VCaP (cell line): ENCODE results near the gene PPP6R3.
"Not testable (repeated sequence)": the region's sequence is repeated elsewhere in the genome, so short reads cannot be mapped to it uniquely, and the experiment has no call there.

Experiments used
- H3K27ac ChIP-seq: fragments of 450-650 bp; 2 replicates; pipeline ENCODE4 v1.5.1; 2017
- TF ChIP-seq, protein P1 (sequence below): fragments of 450-650 bp; conservative IDR thresholded peaks from 2 replicates; pipeline ENCODE4 v1.5.1; 2017; ENCODE audit warnings: mild to moderate bottlenecking, moderate library complexity

The PPP6R3 gene

DNA sequence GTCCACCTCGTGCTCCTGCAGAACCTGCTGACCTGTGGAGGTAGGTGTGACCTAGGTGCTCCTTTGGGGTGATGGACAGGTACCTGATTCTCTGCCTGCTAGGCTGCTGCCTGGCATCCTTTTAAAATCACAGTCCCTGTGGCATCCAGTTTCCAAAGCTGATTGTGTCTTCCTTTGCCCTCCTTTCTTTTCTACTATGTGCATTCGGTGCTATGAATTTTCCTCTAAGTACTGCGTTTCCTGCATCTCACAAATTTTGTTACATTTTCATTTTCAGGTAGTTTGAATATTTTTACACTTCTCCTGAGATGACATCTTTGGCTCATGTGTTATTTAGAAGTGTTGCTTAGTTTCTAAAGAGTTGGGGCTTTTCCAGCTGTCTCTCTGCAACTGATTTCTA, 30.9 kb upstream of the PPP6R3 start:
- TF ChIP-seq, protein P1, sequence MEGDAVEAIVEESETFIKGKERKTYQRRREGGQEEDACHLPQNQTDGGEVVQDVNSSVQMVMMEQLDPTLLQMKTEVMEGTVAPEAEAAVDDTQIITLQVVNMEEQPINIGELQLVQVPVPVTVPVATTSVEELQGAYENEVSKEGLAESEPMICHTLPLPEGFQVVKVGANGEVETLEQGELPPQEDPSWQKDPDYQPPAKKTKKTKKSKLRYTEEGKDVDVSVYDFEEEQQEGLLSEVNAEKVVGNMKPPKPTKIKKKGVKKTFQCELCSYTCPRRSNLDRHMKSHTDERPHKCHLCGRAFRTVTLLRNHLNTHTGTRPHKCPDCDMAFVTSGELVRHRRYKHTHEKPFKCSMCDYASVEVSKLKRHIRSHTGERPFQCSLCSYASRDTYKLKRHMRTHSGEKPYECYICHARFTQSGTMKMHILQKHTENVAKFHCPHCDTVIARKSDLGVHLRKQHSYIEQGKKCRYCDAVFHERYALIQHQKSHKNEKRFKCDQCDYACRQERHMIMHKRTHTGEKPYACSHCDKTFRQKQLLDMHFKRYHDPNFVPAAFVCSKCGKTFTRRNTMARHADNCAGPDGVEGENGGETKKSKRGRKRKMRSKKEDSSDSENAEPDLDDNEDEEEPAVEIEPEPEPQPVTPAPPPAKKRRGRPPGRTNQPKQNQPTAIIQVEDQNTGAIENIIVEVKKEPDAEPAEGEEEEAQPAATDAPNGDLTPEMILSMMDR, result no peak
- no peak overlapping the region for H3K27ac ChIP-seq

DNA sequence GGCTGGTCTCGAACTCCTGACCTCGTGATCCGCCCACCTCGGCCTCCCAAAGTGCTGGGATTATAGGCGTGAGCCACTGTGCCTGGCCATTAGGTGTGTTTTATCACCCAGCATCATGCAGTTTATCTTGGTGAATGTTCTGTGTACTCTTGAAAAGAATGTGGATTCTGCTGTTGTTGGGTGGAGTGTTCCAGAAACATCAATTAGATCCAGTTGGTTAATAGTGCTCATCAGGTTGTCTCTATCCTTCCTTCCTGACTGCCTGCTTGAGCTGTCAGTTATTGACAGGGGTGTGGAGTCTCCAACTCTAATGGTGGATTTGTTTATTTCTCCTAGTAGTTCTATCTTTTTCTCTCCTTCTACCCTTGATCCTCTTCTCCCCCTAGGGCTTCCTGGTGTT, 30.2 kb upstream of the PPP6R3 start:
- TF ChIP-seq, protein P1, result no peak
- H3K27ac ChIP-seq, result no peak overlapping the region

DNA sequence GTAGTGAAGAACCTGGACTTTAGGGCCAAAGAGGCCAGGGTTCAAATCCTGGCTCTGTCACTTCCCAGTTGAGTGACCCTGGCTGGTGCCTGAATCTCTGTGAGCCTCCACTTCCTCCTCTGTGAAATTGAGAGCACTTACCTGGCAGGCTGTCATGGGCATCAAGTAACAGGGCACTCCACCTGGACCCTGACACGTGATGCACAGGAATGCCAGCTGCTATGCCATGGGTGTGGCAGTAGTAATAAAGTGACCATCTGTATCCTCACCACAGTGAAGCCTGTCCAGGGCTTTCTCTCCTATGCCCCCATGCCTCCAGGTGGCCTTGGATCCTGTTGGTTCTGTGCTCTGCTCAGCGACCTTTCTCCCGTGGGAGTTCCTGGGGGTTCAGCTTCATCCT, 29.8 kb upstream of the PPP6R3 start:
- H3K27ac ChIP-seq, result no peak overlapping the region
- TF ChIP-seq, protein P1, result no peak

DNA sequence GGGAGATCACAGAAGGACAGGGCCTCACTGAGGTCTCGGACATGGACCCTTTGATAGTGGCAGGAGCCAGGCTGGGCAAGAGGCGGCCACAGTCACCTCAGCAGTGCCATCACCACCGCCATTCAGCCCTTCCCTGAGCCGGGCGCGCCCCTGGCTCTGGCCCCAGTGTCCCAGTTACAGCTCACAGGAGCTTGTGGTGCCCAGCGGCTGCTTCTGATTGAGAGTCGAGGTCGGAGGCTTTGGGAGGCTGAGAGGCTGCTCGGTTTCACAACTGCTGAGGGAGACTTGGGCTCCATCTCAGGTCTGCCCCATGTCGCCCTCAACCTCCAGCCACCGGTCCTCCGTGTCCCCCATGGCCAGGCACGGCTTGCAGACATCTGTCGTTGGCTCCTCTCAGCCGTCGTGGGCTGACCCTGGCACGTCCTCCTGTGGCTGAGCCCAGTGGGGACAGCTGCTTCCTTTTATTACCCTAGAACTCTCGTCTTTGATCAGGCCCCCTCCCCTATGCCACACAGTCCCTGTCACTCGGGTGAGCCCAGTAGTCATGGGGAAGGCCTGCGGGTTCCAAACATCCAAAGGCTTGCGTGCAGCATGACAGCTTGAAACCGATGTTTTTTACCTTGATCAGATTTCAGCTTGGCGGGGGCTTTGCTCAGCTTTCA, 28.4 kb upstream of the PPP6R3 start:
- TF ChIP-seq, protein P1, result no peak

DNA sequence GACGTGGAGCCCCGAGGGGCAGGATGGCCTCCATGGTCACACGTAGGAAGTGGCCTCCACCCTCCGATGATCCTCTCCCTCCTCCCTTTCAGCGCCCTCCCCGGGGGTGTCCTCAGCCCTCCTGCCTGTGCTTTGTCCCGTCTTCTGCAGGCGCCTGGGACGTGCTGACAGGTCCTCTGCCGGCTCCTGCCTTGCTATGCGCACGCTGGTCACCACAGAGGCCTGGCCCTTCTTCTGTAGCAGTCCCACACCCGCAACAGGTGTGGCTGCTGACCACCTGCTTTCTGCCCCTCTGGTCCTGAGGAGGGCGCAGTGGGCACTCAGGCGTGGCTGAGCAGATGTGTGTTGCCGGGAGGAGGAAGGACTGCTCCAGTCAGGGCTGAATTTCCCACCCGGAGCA, 27.7 kb upstream of the PPP6R3 start:
- TF ChIP-seq, protein P1, result no peak
- H3K27ac ChIP-seq, result no peak overlapping the region

More for the DNA sequence above, 28.4 kb upstream of the PPP6R3 start:
- no peak overlapping the region for H3K27ac ChIP-seq

DNA sequence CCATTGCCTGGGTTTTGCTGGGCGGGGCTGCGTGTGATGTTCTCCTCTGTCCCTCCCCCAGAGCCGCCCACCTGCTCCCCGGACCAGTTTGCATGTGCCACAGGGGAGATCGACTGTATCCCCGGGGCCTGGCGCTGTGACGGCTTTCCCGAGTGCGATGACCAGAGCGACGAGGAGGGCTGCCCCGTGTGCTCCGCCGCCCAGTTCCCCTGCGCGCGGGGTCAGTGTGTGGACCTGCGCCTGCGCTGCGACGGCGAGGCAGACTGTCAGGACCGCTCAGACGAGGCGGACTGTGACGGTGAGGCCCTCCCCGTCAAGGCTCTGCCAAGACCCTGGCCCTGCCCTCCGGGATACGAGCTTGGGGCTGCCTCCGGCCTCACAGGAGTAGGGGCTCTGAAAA, 27.0 kb upstream of the PPP6R3 start:
- TF ChIP-seq, protein P1, result no peak
- H3K27ac ChIP-seq, result no peak overlapping the region

DNA sequence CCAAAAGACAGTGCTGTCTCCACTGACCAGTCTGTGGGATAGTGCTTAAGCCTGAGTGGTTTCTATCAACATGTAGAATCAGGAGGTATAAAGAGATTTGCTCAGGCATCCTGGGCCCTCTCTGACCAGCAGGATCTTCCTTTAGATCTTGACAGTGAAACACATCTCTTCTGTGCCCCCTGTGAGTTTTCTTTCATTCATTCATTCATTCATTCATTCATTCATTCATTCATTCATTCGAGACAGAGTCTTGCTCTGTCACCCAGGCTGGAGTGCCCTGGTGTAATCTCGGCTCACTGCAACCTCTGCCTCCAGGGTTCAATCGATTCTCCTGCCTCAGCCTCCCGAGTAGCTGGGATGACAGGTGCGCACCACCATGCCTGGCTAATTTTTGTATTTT, 26.4 kb upstream of the PPP6R3 start:
- H3K27ac ChIP-seq, result not testable (repeated sequence)

DNA sequence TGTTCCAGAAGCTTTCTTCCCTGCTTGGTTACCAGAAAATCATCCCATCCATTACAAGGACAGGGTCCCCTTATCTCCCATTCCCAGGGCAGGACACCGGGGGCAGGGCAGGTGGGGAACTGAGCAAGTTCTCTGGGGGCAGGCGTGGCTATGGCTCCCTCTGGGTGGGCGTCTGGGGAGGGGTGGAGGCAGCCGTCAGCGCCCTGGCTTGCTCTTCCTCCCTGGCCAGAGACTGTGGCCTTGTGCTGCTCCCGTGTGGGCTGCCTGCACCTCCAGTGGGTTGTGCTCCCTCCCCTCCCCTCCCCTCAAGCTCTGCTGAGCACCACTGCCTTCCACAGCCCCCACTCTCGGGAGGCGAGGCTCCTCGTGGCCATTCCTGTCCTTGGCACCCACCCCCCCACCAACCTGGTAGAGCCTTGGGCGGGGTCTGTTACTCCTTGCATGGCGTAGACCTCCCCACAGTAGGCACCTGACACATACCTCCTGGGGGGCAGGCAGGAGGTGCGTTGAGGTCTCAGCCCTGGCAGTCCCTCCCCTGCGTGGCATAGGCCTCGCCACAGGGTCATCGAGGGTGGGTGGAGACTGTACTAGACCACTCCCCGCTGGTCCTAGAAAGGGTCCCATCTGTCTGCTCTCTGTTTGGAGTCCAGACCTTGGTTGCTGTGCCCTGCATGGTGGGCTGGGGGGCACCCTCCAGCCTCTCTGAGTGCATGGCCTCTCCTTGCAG, 24.2 kb upstream of the PPP6R3 start:
- TF ChIP-seq, protein P1, result no peak
- no peak overlapping the region for H3K27ac ChIP-seq
